Pancreas (tissue), 10 donors: ENCODE measurements around the gene SMIM35. TPM values are rescaled to one million over a fixed set of nuclear protein-coding genes. Genes with fewer than 3 reads are reported as not detected.

Experiments
- ATAC-seq, 4 donors: fragments of 200-7000 bp; cut with Tn5 transposase; one replicate each; pipeline versions ENCODE4 v1.8.0 to v1.9.1; 2020; ENCODE audit warnings: mild to moderate bottlenecking in 4 of 4, moderate library complexity in 4 of 4
- DNase-seq, 6 donors: peaks; one replicate each; pipeline ENCODE4 v3.0.0-alpha.2; 2020
- FAIRE-seq: peaks from 2 replicates; lab custom pipeline; 2012; peaks lifted over from hg19 to GRCh38; lab: Jason Lieb, UNC
- H3K27ac ChIP-seq, 4 donors: fragments of 200-600 bp; sonication (generic); 1 replicate in 3 of 4; 2 replicates in 1 of 4; pipeline versions ENCODE4 v1.5.0 to v1.8.0; 2020
- H3K27me3 ChIP-seq, 4 donors: fragments of 200-600 bp; one replicate each; pipeline ENCODE4 v1.8.0; 2021
- H3K36me3 ChIP-seq, 3 donors: fragments of 200-600 bp; sonication (generic) in 1 of 3; one replicate each; pipeline versions ENCODE4 v1.5.0 to v1.8.0; 2020 to 2021
- H3K4me1 ChIP-seq, 3 donors: fragments of 200-600 bp; one replicate each; pipeline ENCODE4 v1.8.0; 2021
- H3K4me3 ChIP-seq, 4 donors: fragments of 200-600 bp; sonication (generic) in 2 of 4; one replicate each; pipeline versions ENCODE4 v1.5.0 to v1.8.0; 2020 to 2021
- H3K9me3 ChIP-seq, 4 donors: fragments of 200-600 bp; one replicate each; pipeline ENCODE4 v1.8.0; 2021
- WGBS, 2 donors: extraction: QIAGEN DNeasy Blood & Tissue Kit; methylation state at CpG; one replicate each; pipeline ENCODE4 v1.1.7; 2013; 5-methylcytosine and 5-hydroxymethylcytosine counted together
- intact Hi-C, 3 donors: fragments of 100-400 bp; cut with DNase I; formaldehyde crosslinking; loops; one replicate each; pipeline versions ENCODE4 v1.11.1 to v1.14.2; 2022
- polyA plus RNA-seq, 2 donors: library from polyadenylated mRNA; stranded (reverse); fragments of 200-250 nt; gene quantifications; one replicate each; pipeline ENCODE4 v1.2.3, GENCODE V29; 2013
- total RNA-seq, 6 donors: library from RNA; stranded (reverse); fragmentation: NEBNext Ultra II Directional in 4 of 6; extraction: Animal tissue kit (Norgen Biotek cat#: 25700) in 4 of 6; gene quantifications; one replicate each; pipeline versions ENCODE4 v1.2.1 to v1.2.4, GENCODE V29; 2021 to 2023
- TF ChIP-seq, protein P1 (sequence below), 4 donors: fragments of 200-600 bp; sonication (generic) in 3 of 4; IDR thresholded peaks; one replicate each; pipeline versions ENCODE4 v1.5.0 to v1.8.0; 2021; ENCODE audit warnings: antibody characterized with exemption in 4 of 4
- donor health status: healthy with polysubstance abuse.
- donor health status: DM: no; HTN: no; CAD: no; lungs with moderate emphysema.
- donor health status: DM: no; HTN: no; CAD: no.
- donor health status: control.
- donor health status: control.
- donor health status: Bipolar disorder and iron deficiency.
- donor health status: DM: yes; HTN: yes; CAD: no.
- donor health status: DM: no; HTN: no; CAD: no.
- donor health status: DM: no; HTN: no; CAD: no.
- donor health status: DM: yes; HTN: yes; CAD: no.

The SMIM35 gene
- total and polyA plus RNA-seq, 8 donors, result 0.02 TPM; not detected in 7

GRCh38 chr11:118073554-118073953 is 13.2 kb downstream of the SMIM35 start:
- Histone ChIP-seq H3K9me3 (no peaks in the 10 kb centered on the region), H3K27ac (no peak overlapping the region), H3K36me3 (no peaks in the 10 kb centered on the region), H3K4me1 (no peaks in the 10 kb centered on the region), H3K27me3 (no peaks in the 10 kb centered on the region), H3K4me3 (no peak overlapping the region)
- intact Hi-C loops, result no loop called here
- DNase-seq, result no peak
- no peak for FAIRE-seq
- TF ChIP-seq, protein P1, sequence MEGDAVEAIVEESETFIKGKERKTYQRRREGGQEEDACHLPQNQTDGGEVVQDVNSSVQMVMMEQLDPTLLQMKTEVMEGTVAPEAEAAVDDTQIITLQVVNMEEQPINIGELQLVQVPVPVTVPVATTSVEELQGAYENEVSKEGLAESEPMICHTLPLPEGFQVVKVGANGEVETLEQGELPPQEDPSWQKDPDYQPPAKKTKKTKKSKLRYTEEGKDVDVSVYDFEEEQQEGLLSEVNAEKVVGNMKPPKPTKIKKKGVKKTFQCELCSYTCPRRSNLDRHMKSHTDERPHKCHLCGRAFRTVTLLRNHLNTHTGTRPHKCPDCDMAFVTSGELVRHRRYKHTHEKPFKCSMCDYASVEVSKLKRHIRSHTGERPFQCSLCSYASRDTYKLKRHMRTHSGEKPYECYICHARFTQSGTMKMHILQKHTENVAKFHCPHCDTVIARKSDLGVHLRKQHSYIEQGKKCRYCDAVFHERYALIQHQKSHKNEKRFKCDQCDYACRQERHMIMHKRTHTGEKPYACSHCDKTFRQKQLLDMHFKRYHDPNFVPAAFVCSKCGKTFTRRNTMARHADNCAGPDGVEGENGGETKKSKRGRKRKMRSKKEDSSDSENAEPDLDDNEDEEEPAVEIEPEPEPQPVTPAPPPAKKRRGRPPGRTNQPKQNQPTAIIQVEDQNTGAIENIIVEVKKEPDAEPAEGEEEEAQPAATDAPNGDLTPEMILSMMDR (IDR thresholded peaks at IDR 0.05), result no peak
- WGBS, 2 donors, result 80 to 85% methylated on average over 9 of the region's 9 CpGs
- no peak for ATAC-seq

GRCh38 chr11:118071416-118072030 is 15.2 kb downstream of the SMIM35 start:
- no peak for DNase-seq
- WGBS, 2 donors, result 85 to 88% methylated on average over 3 of the region's 3 CpGs
- no peaks in the 10 kb centered on the region for H3K27me3 ChIP-seq
- TF ChIP-seq, protein P1 (IDR thresholded peaks at IDR 0.05), result no peak
- intact Hi-C loops, result no loop called here
- H3K4me3 ChIP-seq, result no peak overlapping the region
- no peaks in the 10 kb centered on the region for H3K9me3 ChIP-seq
- no peak overlapping the region for H3K27ac ChIP-seq
- ATAC-seq, result no peak
- H3K4me1 ChIP-seq, result no peaks in the 10 kb centered on the region
- no peak for FAIRE-seq
- H3K36me3 ChIP-seq, result no peaks in the 10 kb centered on the region

GRCh38 chr11:118068945-118069612 is 17.7 kb downstream of the SMIM35 start:
- Histone ChIP-seq H3K4me1 (no peaks in the 10 kb centered on the region), H3K27ac (no peak overlapping the region), H3K4me3 (no peak overlapping the region), H3K9me3 (no peaks in the 10 kb centered on the region), H3K27me3 (no peaks in the 10 kb centered on the region), H3K36me3 (no peaks in the 10 kb centered on the region)
- intact Hi-C loops, result no loop called here
- DNase-seq, result no peak
- FAIRE-seq, result no peak
- 80 to 92% methylated on average over 10 of the region's 10 CpGs for WGBS, 2 donors
- no peak for ATAC-seq
- TF ChIP-seq, protein P1 (IDR thresholded peaks at IDR 0.05), result no peak

DNA sequence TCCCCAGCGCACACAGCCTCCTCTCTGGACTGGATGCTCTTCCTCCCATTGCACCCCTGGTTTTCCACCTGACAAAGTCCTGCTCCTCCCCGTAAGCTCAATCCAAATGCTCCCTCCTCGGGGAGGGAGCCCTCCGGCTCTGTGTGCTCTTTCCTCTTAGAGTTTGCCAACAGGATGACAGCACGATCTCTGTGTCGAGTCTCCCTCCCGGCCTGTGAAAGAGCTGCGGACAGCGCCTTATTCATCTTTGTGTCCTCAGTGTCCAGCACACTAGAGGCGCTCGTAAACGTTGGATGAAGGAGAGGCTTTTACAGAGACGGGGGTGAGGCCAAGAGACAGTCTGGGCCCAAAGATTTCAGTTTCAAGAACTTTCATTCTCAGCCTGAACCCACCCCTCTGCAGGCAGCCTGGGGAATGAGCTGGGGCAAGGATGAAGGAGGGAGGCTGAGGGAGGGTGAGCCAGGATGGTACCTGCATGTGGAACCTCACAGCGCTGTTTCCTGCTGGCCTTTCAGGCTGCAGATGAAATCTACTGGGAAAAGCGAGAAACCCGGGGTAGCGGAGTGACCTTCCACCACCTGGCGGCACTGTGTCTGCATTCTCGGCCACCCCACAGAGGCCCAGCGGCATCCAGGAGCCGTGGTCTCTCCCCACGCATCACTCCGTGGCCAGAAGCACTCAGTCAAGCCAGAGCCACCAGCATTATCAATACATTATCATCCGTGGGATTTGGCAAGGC is 18.4 kb downstream of the SMIM35 start:
- no peak overlapping the region for H3K27ac ChIP-seq
- no peak for DNase-seq
- no peaks in the 10 kb centered on the region for H3K36me3 ChIP-seq
- no peaks in the 10 kb centered on the region for H3K27me3 ChIP-seq
- no peak for ATAC-seq
- no peak for FAIRE-seq
- intact Hi-C loops, result no loop called here
- WGBS, 2 donors, result 69 to 73% methylated on average over 24 of the region's 24 CpGs
- H3K4me1 ChIP-seq, result no peaks in the 10 kb centered on the region
- H3K4me3 ChIP-seq, result no peak overlapping the region
- no peaks in the 10 kb centered on the region for H3K9me3 ChIP-seq
- TF ChIP-seq, protein P1 (IDR thresholded peaks at IDR 0.05), result no peak
